CD4-positive, alpha-beta T cell (primary cell): ENCODE data around the gene SLC6A4. TPM values are rescaled to one million over a fixed set of nuclear protein-coding genes. Genes with fewer than 3 reads are reported as not detected.

Source experiments
- ATAC-seq: fragments of 200-7000 bp; cut with Tn5 transposase; one replicate; pipeline ENCODE4 v1.10.0; 2022; ENCODE audit warnings: mild to moderate bottlenecking; ENCODE audit not compliant: poor library complexity
- CTCF ChIA-PET: fragments of 350-600 bp; sonication (Branson Sonifier 250); formaldehyde crosslinking; loops from one replicate; lab custom pipeline; 2021; ENCODE audit warnings: antibody characterized with exemption, inconsistent platforms; lab: Charles Lee
- POLR2A ChIA-PET: fragments of 350-600 bp; sonication (Branson Sonifier 250); formaldehyde crosslinking; loops from one replicate; lab custom pipeline; 2021; ENCODE audit warnings: antibody characterized with exemption, inconsistent platforms; lab: Charles Lee
- DNase-seq, 14 experiments: peaks; one replicate each; pipeline ENCODE4 v3.0.0-alpha.2; 2013 to 2020; ENCODE audit warnings: mixed read lengths in 2 of 14
- H3K27ac ChIP-seq, 2 donors: one replicate each; pipeline versions ENCODE4 v1.5.1 to v1.7.0; 2013; ENCODE audit warnings: low read length in 2 of 2, low read depth in 1 of 2, mild to moderate bottlenecking in 1 of 2
- H3K27me3 ChIP-seq, 2 experiments: 1 replicate in 1 of 2; 2 replicates in 1 of 2; pipeline versions ENCODE4 v1.6.1 to v1.7.0; 2013; ENCODE audit warnings: low read length in 2 of 2, control low read depth in 1 of 2, mild to moderate bottlenecking in 1 of 2, moderate library complexity in 1 of 2; ENCODE audit not compliant: insufficient read depth in 2 of 2, control insufficient read depth in 1 of 2
- H3K36me3 ChIP-seq: one replicate; pipeline ENCODE4 v1.6.1; 2013; ENCODE audit warnings: low read length, control low read depth; ENCODE audit not compliant: insufficient read depth
- H3K4me1 ChIP-seq: one replicate; pipeline ENCODE4 v1.6.1; 2013; ENCODE audit warnings: low read length, control low read depth; ENCODE audit not compliant: insufficient read depth
- H3K4me3 ChIP-seq: one replicate; pipeline ENCODE4 v1.5.1; 2013; ENCODE audit warnings: mild to moderate bottlenecking, low read length, moderate library complexity
- H3K9me3 ChIP-seq, 2 experiments: 1 replicate in 1 of 2; 2 replicates in 1 of 2; pipeline versions ENCODE4 v1.6.1 to v1.7.0; 2013; ENCODE audit warnings: low read length in 2 of 2, mild to moderate bottlenecking in 2 of 2, control low read depth in 1 of 2, moderate library complexity in 1 of 2; ENCODE audit not compliant: control insufficient read depth in 1 of 2, insufficient read depth in 1 of 2
- H3K27ac Mint-ChIP-seq: one replicate; pipeline ENCODE4 v1.8.0; 2020; ENCODE audit warnings: mixed read lengths
- H3K27me3 Mint-ChIP-seq: one replicate; pipeline ENCODE4 v1.8.0; 2021; ENCODE audit warnings: mixed read lengths
- H3K36me3 Mint-ChIP-seq: one replicate; pipeline ENCODE4 v1.8.0; 2021; ENCODE audit warnings: low read depth, mixed read lengths
- H3K4me1 Mint-ChIP-seq: one replicate; pipeline ENCODE4 v1.8.0; 2021; ENCODE audit warnings: low read depth, mixed read lengths
- H3K4me3 Mint-ChIP-seq: one replicate; pipeline ENCODE4 v1.8.0; 2020; ENCODE audit warnings: mild to moderate bottlenecking, mixed read lengths
- H3K9me3 Mint-ChIP-seq: one replicate; pipeline ENCODE4 v1.8.0; 2020; ENCODE audit warnings: mixed read lengths
- intact Hi-C, 2 experiments: fragments of 100-400 bp; cut with DNase I in 1 of 2; cut with micrococcal nuclease in 1 of 2; formaldehyde crosslinking; loops; one replicate each; pipeline versions ENCODE4 v1.15.1 to v1.9.0; 2023 to 2025; cut with DNase I, micrococcal nuclease
- total RNA-seq, 174 experiments: library from RNA in 2 of 174; stranded (reverse) in 2 of 174; gene quantifications; one replicate each; pipeline ENCODE4 v1.2.3 and lab custom pipeline; 2021 to 2026
- TF ChIP-seq, protein P1 (sequence below): fragments of 200-600 bp; IDR thresholded peaks from one replicate; pipeline ENCODE4 v1.8.0; 2022; ENCODE audit warnings: antibody characterized with exemption, mild to moderate bottlenecking

Gene SLC6A4
- total RNA-seq, 2 experiments from 2014 or later: not detected

DNA sequence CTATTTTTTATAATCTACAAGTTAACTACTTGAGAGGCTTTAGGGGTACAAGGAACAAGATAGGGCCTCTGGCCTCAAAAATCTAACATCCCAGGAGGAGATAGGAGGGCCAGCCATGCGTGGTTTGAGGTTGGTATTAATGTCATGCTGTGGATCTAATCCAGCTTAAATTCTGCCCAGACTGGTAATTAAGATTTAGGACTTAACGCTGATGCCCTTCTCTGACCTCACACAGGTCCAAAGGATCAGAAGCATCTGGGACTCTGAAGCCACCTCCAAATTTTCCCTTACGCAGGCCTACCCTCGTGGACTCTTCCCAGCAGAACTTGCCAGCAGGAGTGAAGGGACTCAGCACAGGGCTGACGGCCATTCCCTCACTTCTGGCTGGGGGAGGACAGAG is 15.1 kb downstream of the SLC6A4 start:
- no peak for ATAC-seq
- no peak overlapping the region for H3K27ac ChIP-seq
- TF ChIP-seq, protein P1, sequence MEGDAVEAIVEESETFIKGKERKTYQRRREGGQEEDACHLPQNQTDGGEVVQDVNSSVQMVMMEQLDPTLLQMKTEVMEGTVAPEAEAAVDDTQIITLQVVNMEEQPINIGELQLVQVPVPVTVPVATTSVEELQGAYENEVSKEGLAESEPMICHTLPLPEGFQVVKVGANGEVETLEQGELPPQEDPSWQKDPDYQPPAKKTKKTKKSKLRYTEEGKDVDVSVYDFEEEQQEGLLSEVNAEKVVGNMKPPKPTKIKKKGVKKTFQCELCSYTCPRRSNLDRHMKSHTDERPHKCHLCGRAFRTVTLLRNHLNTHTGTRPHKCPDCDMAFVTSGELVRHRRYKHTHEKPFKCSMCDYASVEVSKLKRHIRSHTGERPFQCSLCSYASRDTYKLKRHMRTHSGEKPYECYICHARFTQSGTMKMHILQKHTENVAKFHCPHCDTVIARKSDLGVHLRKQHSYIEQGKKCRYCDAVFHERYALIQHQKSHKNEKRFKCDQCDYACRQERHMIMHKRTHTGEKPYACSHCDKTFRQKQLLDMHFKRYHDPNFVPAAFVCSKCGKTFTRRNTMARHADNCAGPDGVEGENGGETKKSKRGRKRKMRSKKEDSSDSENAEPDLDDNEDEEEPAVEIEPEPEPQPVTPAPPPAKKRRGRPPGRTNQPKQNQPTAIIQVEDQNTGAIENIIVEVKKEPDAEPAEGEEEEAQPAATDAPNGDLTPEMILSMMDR: no peak
- ChIA-PET CTCF (no interaction called here), POLR2A (no interaction called here)
- Mint-ChIP-seq H3K27me3 (no peaks in the 10 kb centered on the region), H3K27ac (no peak overlapping the region), H3K4me1 (no peaks in the 10 kb centered on the region), H3K4me3 (no peak overlapping the region), H3K9me3 (no peaks in the 10 kb centered on the region), H3K36me3 (no peaks in the 10 kb centered on the region)
- intact Hi-C loops: no loop called here
- H3K4me3 ChIP-seq: no peak overlapping the region
- H3K27me3 ChIP-seq: no peaks in the 10 kb centered on the region
- no peaks in the 10 kb centered on the region for H3K36me3 ChIP-seq
- DNase-seq: no peak
- H3K9me3 ChIP-seq: no peaks in the 10 kb centered on the region
- no peaks in the 10 kb centered on the region for H3K4me1 ChIP-seq

DNA sequence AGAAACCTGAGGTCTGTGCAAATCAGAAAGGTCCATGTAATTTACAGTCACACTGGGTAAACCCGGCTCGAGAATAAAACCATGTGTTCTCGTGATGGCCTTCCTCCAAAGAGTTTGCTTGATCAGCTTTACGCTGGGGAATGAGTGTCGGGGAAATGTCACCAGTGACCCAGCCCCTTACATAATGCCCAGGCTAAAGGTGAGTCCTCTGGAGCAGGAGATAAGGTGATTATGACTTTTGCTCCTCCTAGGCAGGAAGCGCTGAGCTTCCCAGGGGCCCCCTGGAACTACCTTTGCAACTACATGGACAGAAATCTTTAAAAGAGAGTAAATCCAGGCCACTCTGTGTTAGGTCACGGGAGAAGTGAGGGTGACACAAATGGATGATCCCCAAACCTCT is 15.7 kb downstream of the SLC6A4 start:
- Histone ChIP-seq H3K27ac (no peak overlapping the region), H3K9me3 (no peaks in the 10 kb centered on the region), H3K27me3 (no peaks in the 10 kb centered on the region), H3K4me3 (no peak overlapping the region), H3K4me1 (no peaks in the 10 kb centered on the region), H3K36me3 (no peaks in the 10 kb centered on the region)
- Mint-ChIP-seq H3K27ac (no peak overlapping the region), H3K9me3 (no peaks in the 10 kb centered on the region), H3K27me3 (no peaks in the 10 kb centered on the region), H3K4me1 (no peaks in the 10 kb centered on the region), H3K36me3 (no peaks in the 10 kb centered on the region), H3K4me3 (no peak overlapping the region)
- intact Hi-C loops: no loop called here
- TF ChIP-seq, protein P1: no peak
- no peak for DNase-seq
- ChIA-PET CTCF (no interaction called here), POLR2A (no interaction called here)
- no peak for ATAC-seq

DNA sequence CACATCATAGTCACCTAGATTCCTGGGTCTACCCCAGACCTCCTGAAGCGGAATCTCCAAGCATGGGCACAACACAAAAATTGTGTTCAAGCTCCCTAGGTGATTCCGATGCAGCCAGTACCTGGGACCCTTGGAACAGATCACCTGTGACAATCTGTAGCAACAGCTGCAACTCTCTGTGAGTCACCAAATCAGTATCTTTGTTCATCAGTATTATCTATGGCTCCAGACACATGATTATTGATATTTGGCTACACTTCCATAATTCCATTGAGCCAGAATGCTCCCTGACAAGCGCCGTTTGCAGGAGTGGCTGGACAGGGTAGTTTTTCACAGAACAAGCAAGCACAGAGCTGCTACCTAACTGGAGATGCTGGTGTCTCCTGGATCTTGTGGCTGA is 16.2 kb downstream of the SLC6A4 start:
- no peak for DNase-seq
- H3K27me3 ChIP-seq: no peaks in the 10 kb centered on the region
- Mint-ChIP-seq H3K27me3 (no peaks in the 10 kb centered on the region), H3K36me3 (no peaks in the 10 kb centered on the region), H3K4me1 (no peaks in the 10 kb centered on the region), H3K4me3 (no peak overlapping the region), H3K9me3 (no peaks in the 10 kb centered on the region), H3K27ac (no peak overlapping the region)
- no peak overlapping the region for H3K27ac ChIP-seq
- H3K9me3 ChIP-seq: no peaks in the 10 kb centered on the region
- ChIA-PET POLR2A (no interaction called here), CTCF (no interaction called here)
- H3K4me1 ChIP-seq: no peaks in the 10 kb centered on the region
- no peaks in the 10 kb centered on the region for H3K36me3 ChIP-seq
- intact Hi-C loops: no loop called here
- no peak overlapping the region for H3K4me3 ChIP-seq
- no peak for ATAC-seq
- TF ChIP-seq, protein P1: no peak
